Erythroblast (primary cell): ENCODE measurements around the gene FNTB.

ENCODE experiments used
- GATA1 ChIP-seq: IDR thresholded peaks from 2 replicates; pipeline ENCODE4 v1.6.1; 2011; ENCODE audit warnings: low read depth, mild to moderate bottlenecking, control low read depth, low read length, moderate library complexity
- POLR2A ChIP-seq: IDR thresholded peaks from 2 replicates; pipeline ENCODE4 v1.6.1; 2011; ENCODE audit warnings: mild to moderate bottlenecking, low read length

DNA sequence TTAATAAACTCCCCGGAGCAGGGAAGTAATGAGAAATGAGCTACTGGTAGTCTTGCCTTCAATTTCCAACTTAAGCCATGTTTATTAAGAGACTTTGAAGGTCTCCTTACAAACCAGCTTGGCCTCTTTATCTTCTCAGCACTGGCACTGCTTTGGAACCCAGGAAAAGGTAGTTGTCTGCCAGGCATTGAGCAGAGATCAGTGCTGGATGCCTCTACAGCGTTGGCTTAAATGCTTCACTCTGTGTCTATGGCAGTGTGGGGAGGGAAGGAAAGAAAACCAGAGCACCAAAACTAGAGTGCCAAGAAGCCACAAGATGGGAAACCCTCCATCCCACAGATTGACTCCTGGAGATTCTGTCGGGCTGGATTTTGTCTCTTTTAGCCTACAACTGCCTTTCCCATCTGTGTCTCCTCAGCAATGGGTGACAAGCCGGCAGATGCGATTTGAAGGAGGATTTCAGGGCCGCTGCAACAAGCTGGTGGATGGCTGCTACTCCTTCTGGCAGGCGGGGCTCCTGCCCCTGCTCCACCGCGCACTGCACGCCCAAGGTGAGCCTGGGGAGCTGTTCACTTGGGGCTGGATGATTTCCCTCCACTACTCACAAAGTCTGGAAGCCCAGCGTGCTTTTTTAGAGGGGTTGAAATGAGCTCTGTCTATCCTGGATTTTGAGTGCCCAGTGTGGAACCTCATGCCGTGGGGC, 57.3 kb downstream of the FNTB start:
- TF ChIP-seq POLR2A (no peak), GATA1 (no peak)
